HepG2 (cell line): ENCODE data around the gene PLA2G2E. TPM values are rescaled to one million over a fixed set of nuclear protein-coding genes. Genes with fewer than 3 reads are reported as not detected.

Experiments
- ATAC-seq: fragments of 200-7000 bp; cut with Tn5 transposase; 3 replicates; pipeline ENCODE4 v1.9.1; 2020; ENCODE audit warnings: mild to moderate bottlenecking, moderate library complexity
- BruUV-seq: library from RNA; stranded (reverse); fragments of 400-500 nt; replicated peaks from 2 replicates; lab custom pipeline; 2021; lab: Mats Ljungman, UMichigan
- CTCF ChIA-PET: fragments of 300-600 bp; formaldehyde crosslinking; extraction: SDS; loops from one replicate; lab custom pipeline; 2021; ENCODE audit warnings: low total read pairs, inconsistent platforms, low intra/inter-chr PET ratio; lab: Yijun Ruan, JAX
- POLR2A ChIA-PET: fragments of 350-600 bp; sonication (Branson Sonifier 250); formaldehyde crosslinking; loops from one replicate; lab custom pipeline; 2020; ENCODE audit warnings: antibody characterized with exemption, inconsistent platforms; lab: Yijun Ruan, JAX
- DNase-seq: peaks from one replicate; pipeline ENCODE4 v3.0.0-alpha.2; 2015; ENCODE audit warnings: low spot score
- FAIRE-seq: peaks from 3 replicates; lab custom pipeline; 2011; peaks lifted over from hg19 to GRCh38; lab: Jason Lieb, UNC
- H2AFZ ChIP-seq: one replicate; pipeline ENCODE4 v1.6.1; 2011; ENCODE audit warnings: low read length, inconsistent platforms
- H3K27ac ChIP-seq: fragments of 300-600 bp; 3 replicates; pipeline ENCODE4 v1.8.0; 2011; ENCODE audit warnings: mixed run types, mild to moderate bottlenecking, mixed read lengths, low read length, inconsistent platforms; ENCODE audit not compliant: insufficient read depth; ENCODE audit errors: extremely low read length
- H3K27me3 ChIP-seq, 2 experiments: fragments of 200-600 bp in 1 of 2; 2 replicates in 1 of 2; 3 replicates in 1 of 2; pipeline versions ENCODE4 v1.6.0 to v1.8.0; 2011; ENCODE audit warnings: low read length in 2 of 2, mild to moderate bottlenecking in 2 of 2, moderate library complexity in 2 of 2, inconsistent platforms in 1 of 2; ENCODE audit not compliant: insufficient read depth in 2 of 2, control insufficient read depth in 1 of 2
- H3K36me3 ChIP-seq, 2 experiments: fragments of 200-600 bp in 1 of 2; replicated peaks in 1 of 2; 2 replicates in 1 of 2; 3 replicates in 1 of 2; pipeline versions ENCODE4 v1.5.1 to v1.8.0; 2011; ENCODE audit warnings: low read length in 2 of 2, inconsistent platforms in 1 of 2; ENCODE audit not compliant: insufficient read depth in 2 of 2, control insufficient read depth in 1 of 2
- H3K4me1 ChIP-seq: 2 replicates; pipeline ENCODE4 v1.5.1; 2012; ENCODE audit warnings: low read length, inconsistent platforms; ENCODE audit not compliant: insufficient read depth
- H3K4me2 ChIP-seq: 2 replicates; pipeline ENCODE4 v1.6.0; 2011; ENCODE audit warnings: low read depth, low read length, inconsistent platforms
- H3K4me3 ChIP-seq, 3 experiments: fragments of 200-600 bp in 1 of 3; sonication (generic), shearing (Covaris generic) in 1 of 3; replicated peaks in 1 of 3; 2 replicates each; pipeline ENCODE4 v1.5.1; 2011 to 2016; ENCODE audit warnings: low read length in 3 of 3, inconsistent platforms in 2 of 3, low read depth in 2 of 3, mild to moderate bottlenecking in 2 of 3, control low read depth in 1 of 3, mixed read lengths in 1 of 3; ENCODE audit not compliant: insufficient read depth in 1 of 3
- H3K79me2 ChIP-seq: one replicate; pipeline ENCODE4 v1.6.1; 2011; ENCODE audit warnings: low read length, inconsistent platforms; ENCODE audit not compliant: insufficient read depth
- H3K9ac ChIP-seq: 2 replicates; pipeline ENCODE4 v1.6.0; 2011; ENCODE audit warnings: mild to moderate bottlenecking, low read depth, low read length, inconsistent platforms; ENCODE audit not compliant: insufficient read depth
- H3K9me3 ChIP-seq: 2 replicates; pipeline ENCODE4 v1.5.1; 2012; ENCODE audit warnings: mild to moderate bottlenecking, low read length
- H4K20me1 ChIP-seq: 2 replicates; pipeline ENCODE4 v1.6.0; 2011; ENCODE audit warnings: inconsistent platforms, mild to moderate bottlenecking, low read length, moderate library complexity; ENCODE audit not compliant: insufficient read depth
- EED ChIP-seq: sonication (generic); formaldehyde crosslinking; IDR thresholded peaks from 2 replicates; pipeline ENCODE4 v1.5.0; 2020; ENCODE audit warnings: mild to moderate bottlenecking, missing genetic modification reagents
- FOXK1 ChIP-seq: sonication (generic); formaldehyde crosslinking; IDR thresholded peaks from 2 replicates; pipeline ENCODE4 v1.4.0; 2020; ENCODE audit warnings: low read depth, missing genetic modification reagents, borderline replicate concordance
- GZF1 ChIP-seq: sonication (generic); formaldehyde crosslinking; IDR thresholded peaks from 2 replicates; pipeline ENCODE4 v1.5.1; 2020; ENCODE audit warnings: mild to moderate bottlenecking, missing genetic modification reagents
- HDAC2 ChIP-seq: sonication (generic); formaldehyde crosslinking; IDR thresholded peaks from 2 replicates; pipeline ENCODE4 v1.4.0; 2020; ENCODE audit warnings: missing genetic modification reagents
- HOXA7 ChIP-seq: sonication (generic); formaldehyde crosslinking; IDR thresholded peaks from 2 replicates; pipeline ENCODE4 v1.8.1; 2022; ENCODE audit warnings: mild to moderate bottlenecking, missing genetic modification reagents, moderate library complexity
- POLR2AphosphoS2 ChIP-seq: IDR thresholded peaks from 2 replicates; pipeline ENCODE4 v1.6.1; 2011; ENCODE audit warnings: low read depth, low read length, improper control_type of control experiment
- THAP11 ChIP-seq: IDR thresholded peaks from 2 replicates; pipeline ENCODE4 v1.6.1; 2016; ENCODE audit warnings: missing biosample characterization, missing genetic modification reagents
- ZFAT ChIP-seq: sonication (generic); formaldehyde crosslinking; conservative IDR thresholded peaks from 2 replicates; pipeline ENCODE4 v1.8.1; 2023; ENCODE audit warnings: missing genetic modification reagents, inconsistent platforms
- ZMYM4 ChIP-seq: sonication (generic); formaldehyde crosslinking; IDR thresholded peaks from 2 replicates; pipeline ENCODE4 v1.8.1; 2023; ENCODE audit warnings: mild to moderate bottlenecking, missing genetic modification reagents
- ZNF138 ChIP-seq: sonication (generic); formaldehyde crosslinking; IDR thresholded peaks from 2 replicates; pipeline ENCODE4 v1.5.0; 2020; ENCODE audit warnings: mild to moderate bottlenecking, low read depth, missing genetic modification reagents
- ZNF143 ChIP-seq: sonication (generic); formaldehyde crosslinking; IDR thresholded peaks from 2 replicates; pipeline ENCODE4 v1.4.0; 2020; ENCODE audit warnings: missing genetic modification reagents
- ZNF644 ChIP-seq: IDR thresholded peaks from 2 replicates; pipeline ENCODE4 v1.6.1; 2016; ENCODE audit warnings: low read depth
- WGBS: methylation state at CpG from one replicate; pipeline ENCODE4 v1.1.6; 2017; ENCODE audit warnings: low lambda C conversion rate; 5-methylcytosine and 5-hydroxymethylcytosine counted together
- in situ Hi-C: cut with HindIII; loops from 2 replicates; pipeline ENCODE4 v1.10.0; 2017; ENCODE audit warnings: low pct_unique_long_range_greater_than_20kb; ENCODE audit not compliant: extremely low pct_ligation_motif_present
- intact Hi-C: fragments of 100-400 bp; cut with micrococcal nuclease; formaldehyde crosslinking; loops from one replicate; pipeline ENCODE4 v1.10.0; 2022; ENCODE audit not compliant: unreplicated experiment
- polyA plus RNA-seq, 8 experiments: library from polyadenylated mRNA; depleted of rRNA in 3 of 8; stranded (reverse) in 7 of 8; unstranded in 1 of 8; fragments of >200 nt; fragmentation: Illumina TruSeq in 4 of 8; extraction: Trizol in 4 of 8; gene quantifications; 2 replicates each; pipeline versions ENCODE4 v1.2.1 to v1.2.3, GENCODE V29; 2011 to 2016; ENCODE audit warnings: low read depth in 4 of 8, missing spikeins in 1 of 8, mixed read lengths in 1 of 8; ENCODE audit not compliant: insufficient read depth in 1 of 8
- total RNA-seq, 5 experiments: library from RNA; depleted of rRNA; stranded (reverse); fragments of >200 nt; fragmentation: Illumina TruSeq; extraction: Trizol; gene quantifications; 2 replicates each; pipeline ENCODE4 v1.2.3, GENCODE V29; 2016; ENCODE audit warnings: low read depth in 1 of 5
- TF ChIP-seq, protein P1 (sequence below): sonication (generic); formaldehyde crosslinking; IDR thresholded peaks from 2 replicates; pipeline ENCODE4 v1.4.0; 2020; ENCODE audit warnings: mild to moderate bottlenecking, missing genetic modification reagents
- TF ChIP-seq, protein P2 (sequence below): sonication (generic); formaldehyde crosslinking; IDR thresholded peaks from 2 replicates; pipeline ENCODE4 v1.4.0; 2020; ENCODE audit warnings: missing genetic modification reagents, borderline replicate concordance

The PLA2G2E gene
- total and polyA plus RNA-seq, 2 of the 13 experiments (the other 11 are each of a cell fraction or from before 2014, with no cell fraction given) = not detected

DNA sequence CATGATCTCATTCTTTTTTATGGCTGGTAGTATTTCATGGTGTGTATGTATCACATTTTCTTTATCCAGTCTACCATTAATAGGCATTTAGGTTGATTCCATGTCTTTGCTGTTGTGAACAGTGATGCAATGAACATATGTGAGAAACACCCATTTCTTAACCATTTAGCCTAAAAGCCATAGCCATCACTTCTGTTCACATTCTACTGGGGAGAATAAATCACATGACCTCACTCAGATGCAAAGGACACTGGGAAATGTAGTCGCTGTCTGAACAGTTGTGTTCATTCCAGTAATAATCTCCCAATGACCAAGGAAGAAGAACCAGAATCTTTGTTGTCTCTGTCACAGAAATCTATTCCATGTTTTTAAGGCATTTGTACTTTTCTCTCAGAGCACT, 15.1 kb upstream of the PLA2G2E start:
- Histone ChIP-seq H3K4me3 (no peak overlapping the region), H3K36me3 (no peaks in the 10 kb centered on the region), H3K9ac (no peak overlapping the region), H3K9me3 (no peaks in the 10 kb centered on the region), H3K27ac (no peak overlapping the region), H3K27me3 (no peaks in the 10 kb centered on the region), H3K79me2 (no peaks in the 10 kb centered on the region), H4K20me1 (no peaks in the 10 kb centered on the region), H3K4me2 (no peak overlapping the region), H2AFZ (no peak overlapping the region), H3K4me1 (peaks cover 40% of the 10 kb centered on the region)
- FAIRE-seq (no peak), DNase-seq (no peak), ATAC-seq (no peak)
- intact Hi-C loops (no loop called here), in situ Hi-C loops (no loop called here)
- TF ChIP-seq ZMYM4 (CRISPR knock-in tag) (no peak), ZNF138 (CRISPR knock-in tag) (no peak), EED (no peak), ZFAT (CRISPR knock-in tag) (no peak), ZNF143 (peak; percentile 72), FOXK1 (CRISPR knock-in tag) (no peak), THAP11 (CRISPR knock-in tag) (peak; percentile 72; the same call in 1 of the 2 replicates), POLR2AphosphoS2 (no peak), ZNF644 (CRISPR knock-in tag) (no peak), HDAC2 (CRISPR knock-in tag) (no peak), HOXA7 (CRISPR knock-in tag) (no peak), GZF1 (CRISPR knock-in tag) (no peak)
- TF ChIP-seq, protein P1, sequence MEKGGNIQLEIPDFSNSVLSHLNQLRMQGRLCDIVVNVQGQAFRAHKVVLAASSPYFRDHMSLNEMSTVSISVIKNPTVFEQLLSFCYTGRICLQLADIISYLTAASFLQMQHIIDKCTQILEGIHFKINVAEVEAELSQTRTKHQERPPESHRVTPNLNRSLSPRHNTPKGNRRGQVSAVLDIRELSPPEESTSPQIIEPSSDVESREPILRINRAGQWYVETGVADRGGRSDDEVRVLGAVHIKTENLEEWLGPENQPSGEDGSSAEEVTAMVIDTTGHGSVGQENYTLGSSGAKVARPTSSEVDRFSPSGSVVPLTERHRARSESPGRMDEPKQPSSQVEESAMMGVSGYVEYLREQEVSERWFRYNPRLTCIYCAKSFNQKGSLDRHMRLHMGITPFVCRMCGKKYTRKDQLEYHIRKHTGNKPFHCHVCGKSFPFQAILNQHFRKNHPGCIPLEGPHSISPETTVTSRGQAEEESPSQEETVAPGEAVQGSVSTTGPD = no peak
- TF ChIP-seq, protein P2, sequence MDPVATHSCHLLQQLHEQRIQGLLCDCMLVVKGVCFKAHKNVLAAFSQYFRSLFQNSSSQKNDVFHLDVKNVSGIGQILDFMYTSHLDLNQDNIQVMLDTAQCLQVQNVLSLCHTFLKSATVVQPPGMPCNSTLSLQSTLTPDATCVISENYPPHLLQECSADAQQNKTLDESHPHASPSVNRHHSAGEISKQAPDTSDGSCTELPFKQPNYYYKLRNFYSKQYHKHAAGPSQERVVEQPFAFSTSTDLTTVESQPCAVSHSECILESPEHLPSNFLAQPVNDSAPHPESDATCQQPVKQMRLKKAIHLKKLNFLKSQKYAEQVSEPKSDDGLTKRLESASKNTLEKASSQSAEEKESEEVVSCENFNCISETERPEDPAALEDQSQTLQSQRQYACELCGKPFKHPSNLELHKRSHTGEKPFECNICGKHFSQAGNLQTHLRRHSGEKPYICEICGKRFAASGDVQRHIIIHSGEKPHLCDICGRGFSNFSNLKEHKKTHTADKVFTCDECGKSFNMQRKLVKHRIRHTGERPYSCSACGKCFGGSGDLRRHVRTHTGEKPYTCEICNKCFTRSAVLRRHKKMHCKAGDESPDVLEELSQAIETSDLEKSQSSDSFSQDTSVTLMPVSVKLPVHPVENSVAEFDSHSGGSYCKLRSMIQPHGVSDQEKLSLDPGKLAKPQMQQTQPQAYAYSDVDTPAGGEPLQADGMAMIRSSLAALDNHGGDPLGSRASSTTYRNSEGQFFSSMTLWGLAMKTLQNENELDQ (CRISPR knock-in tag) = no peak
- whole genome bisulfite sequencing = 85% methylated on average over 1 of the region's 1 CpG
- CTCF ChIA-PET = no interaction called here
- POLR2A ChIA-PET = no interaction called here
- no TSS peak for BruUV-seq
